ENCODE results near the gene TMEM125.

TMEM125 gene

GRCh38 chr1:43296207-43296606, 26.4 kb downstream of the TMEM125 start:
- DNase-seq: no peak

- no peak for DNase-seq
Measured at GRCh38 chr1:43298055-43298454, 28.3 kb downstream of the TMEM125 start.

- DNase-seq: no peak
Measured at GRCh38 chr1:43299101-43299500, 29.3 kb downstream of the TMEM125 start.

- no peak for DNase-seq
Measured at GRCh38 chr1:43300378-43301094, 30.8 kb downstream of the TMEM125 start, which contains the start of gene TIE1. TIE1 (plus strand) TSS chr1:43300982; CDS start chr1:43301072, 90 bp downstream.

- no peak for DNase-seq
Measured at GRCh38 chr1:43302201-43302600, 32.4 kb downstream of the TMEM125 start.

- no peak for DNase-seq
Measured at GRCh38 chr1:43302721-43303470, 33.1 kb downstream of the TMEM125 start.

- no peak for DNase-seq
Measured at GRCh38 chr1:43303471-43304313, 33.9 kb downstream of the TMEM125 start.

- no peak for DNase-seq
Measured at GRCh38 chr1:43304314-43304681, 34.5 kb downstream of the TMEM125 start.

GRCh38 chr1:43304771-43305300, 35.1 kb downstream of the TMEM125 start:
- no peak for DNase-seq

- DNase-seq: no peak
Measured at GRCh38 chr1:43305461-43305860, 35.7 kb downstream of the TMEM125 start.

- no peak for DNase-seq
Measured at GRCh38 chr1:43305926-43306687, 36.3 kb downstream of the TMEM125 start.

GRCh38 chr1:43306688-43307457, 37.1 kb downstream of the TMEM125 start:
- no peak for DNase-seq

GRCh38 chr1:43307458-43308158, 37.8 kb downstream of the TMEM125 start:
- DNase-seq: no peak

GRCh38 chr1:43308635-43309404, 39.0 kb downstream of the TMEM125 start:
- no peak for DNase-seq

GRCh38 chr1:43309405-43310025, 39.7 kb downstream of the TMEM125 start:
- DNase-seq: no peak

- DNase-seq: no peak
Measured at GRCh38 chr1:43311521-43311920, 41.7 kb downstream of the TMEM125 start.

- DNase-seq: no peak
Measured at GRCh38 chr1:43312212-43312623, 42.4 kb downstream of the TMEM125 start.

- DNase-seq: no peak
Measured at GRCh38 chr1:43312663-43313515, 43.1 kb downstream of the TMEM125 start.

GRCh38 chr1:43313771-43314170, 44.0 kb downstream of the TMEM125 start:
- DNase-seq: no peak

Measured in SIG-M5 (cell line).